Activated B cell treated with CpG ODN at 0.5 μM for 24 hours (primary cell): ENCODE results near the gene ANAPC15. TPM values are rescaled to one million over a fixed set of nuclear protein-coding genes. Genes with fewer than 3 reads are reported as not detected.
"Not testable (repeated sequence)": the region's sequence is repeated elsewhere in the genome, so short reads cannot be mapped to it uniquely, and the experiment has no call there.

ENCODE experiments used
- ATAC-seq: fragments of 200-7000 bp; cut with Tn5 transposase; one replicate; pipeline ENCODE4 v1.10.0; 2021; ENCODE audit warnings: low read depth, mild to moderate bottlenecking, moderate library complexity
- CTCF ChIA-PET: fragments of 350-600 bp; sonication (Branson Sonifier 250); formaldehyde crosslinking; loops from one replicate; lab custom pipeline; 2021; ENCODE audit warnings: antibody characterized with exemption; lab: Charles Lee
- POLR2A ChIA-PET: fragments of 350-600 bp; sonication (Branson Sonifier 250); formaldehyde crosslinking; loops from one replicate; lab custom pipeline; 2021; ENCODE audit warnings: antibody characterized with exemption; lab: Charles Lee
- DNase-seq: peaks from one replicate; pipeline ENCODE4 v3.0.0; 2022
- H3K27ac Mint-ChIP-seq: one replicate; pipeline ENCODE4 v1.8.0; 2020; ENCODE audit warnings: mixed read lengths
- H3K27me3 Mint-ChIP-seq: one replicate; pipeline ENCODE4 v1.8.0; 2021; ENCODE audit warnings: mixed read lengths
- H3K36me3 Mint-ChIP-seq: one replicate; pipeline ENCODE4 v1.8.0; 2021; ENCODE audit warnings: low read depth, mixed read lengths
- H3K4me1 Mint-ChIP-seq: one replicate; pipeline ENCODE4 v1.8.0; 2021; ENCODE audit warnings: mixed read lengths
- H3K4me3 Mint-ChIP-seq: one replicate; pipeline ENCODE4 v1.8.0; 2020; ENCODE audit warnings: mild to moderate bottlenecking, mixed read lengths
- H3K9me3 Mint-ChIP-seq: one replicate; pipeline ENCODE4 v1.8.0; 2020; ENCODE audit warnings: mixed read lengths
- CTCF ChIP-seq: fragments of 200-600 bp; IDR thresholded peaks from one replicate; pipeline ENCODE4 v1.8.0; 2022; ENCODE audit warnings: antibody characterized with exemption, mild to moderate bottlenecking
- intact Hi-C: fragments of 100-400 bp; cut with micrococcal nuclease; formaldehyde crosslinking; loops from one replicate; pipeline ENCODE4 v1.15.1; 2024
- total RNA-seq: library from RNA; stranded (reverse); gene quantifications from 2 replicates; pipeline ENCODE4 v1.2.3, GENCODE V29; 2022

ANAPC15 gene
- total RNA-seq, 1 donor from 2014 or later = 44.4 TPM

GRCh38 chr11:72150882-72151281 lies 38.4 kb upstream of the ANAPC15 start:
- Mint-ChIP-seq H3K36me3 (no peaks in the 10 kb centered on the region), H3K27ac (no peak overlapping the region), H3K4me3 (no peak overlapping the region), H3K4me1 (no peaks in the 10 kb centered on the region), H3K9me3 (no peaks in the 10 kb centered on the region), H3K27me3 (peaks cover 7% of the 10 kb centered on the region)
- no peak for ATAC-seq
- DNase-seq = no peak
- ChIA-PET POLR2A (no interaction called here), CTCF (no interaction called here)
- intact Hi-C loops = no loop called here
- no peak for TF ChIP-seq CTCF

DNA sequence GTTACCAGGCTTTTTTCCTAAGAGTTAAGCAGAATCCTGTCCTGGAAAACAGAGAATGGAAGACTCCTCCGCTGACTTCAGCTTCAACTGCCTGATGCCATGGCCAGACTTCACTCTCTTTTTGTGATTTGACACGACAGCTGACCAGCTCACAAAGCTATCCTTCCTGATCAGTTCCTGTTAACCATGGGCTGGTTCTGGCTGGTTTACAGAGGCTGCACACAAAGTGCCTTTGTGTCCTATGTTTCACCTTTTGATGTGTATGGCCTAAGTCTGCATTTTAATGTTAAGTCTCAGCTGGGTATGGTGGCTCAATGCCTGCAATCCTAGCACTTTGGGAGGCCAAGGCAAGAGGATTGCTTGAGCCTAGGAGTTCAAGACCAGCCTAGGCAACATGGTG lies 34.1 kb upstream of the ANAPC15 start:
- Mint-ChIP-seq H3K4me1 (peaks cover 1% of the 10 kb centered on the region), H3K36me3 (no peaks in the 10 kb centered on the region), H3K27ac (no peak overlapping the region), H3K27me3 (peaks cover 8% of the 10 kb centered on the region), H3K4me3 (no peak overlapping the region), H3K9me3 (no peaks in the 10 kb centered on the region)
- intact Hi-C loops = no loop called here
- DNase-seq (no peak), ATAC-seq (no peak)
- POLR2A ChIA-PET = no interaction called here
- TF ChIP-seq CTCF = no peak
- CTCF ChIA-PET = interaction anchor here (4.8 to 5.2 kb wide), 2 partner anchors 121 to 170 kb away, joined by 44 to 108 read pairs; no protein-coding TSS in a partner anchor

- no peak overlapping the region for H3K4me3 Mint-ChIP-seq
- intact Hi-C loops = loop anchor here (1.0 to 5.0 kb wide), 5 partner anchors 54 to 287 kb away; partner anchors contain the start of gene CLPB
Observed at GRCh38 chr11:72144807-72145565, 32.5 kb upstream of the ANAPC15 start.

GRCh38 chr11:72142543-72142942 lies 30.0 kb upstream of the ANAPC15 start:
- DNase-seq = not testable (repeated sequence)

More at GRCh38 chr11:72144807-72145565, 32.5 kb upstream of the ANAPC15 start:
- Mint-ChIP-seq H3K36me3 (no peaks in the 10 kb centered on the region), H3K27me3 (peaks cover 17% of the 10 kb centered on the region), H3K9me3 (no peaks in the 10 kb centered on the region), H3K27ac (no peak overlapping the region), H3K4me1 (peaks cover 1% of the 10 kb centered on the region)
- TF ChIP-seq CTCF = no peak
- ChIA-PET CTCF (interaction anchor here (0.9 to 5.2 kb wide), 19 partner anchors 8 to 286 kb away, joined by 3 to 108 read pairs (median 5); no protein-coding TSS in a partner anchor), POLR2A (interaction anchor here (1.0 kb wide), 1 partner anchor 120 kb away, joined by 3 read pairs; no protein-coding TSS in a partner anchor)
- ATAC-seq = no peak
- no peak for DNase-seq

DNA sequence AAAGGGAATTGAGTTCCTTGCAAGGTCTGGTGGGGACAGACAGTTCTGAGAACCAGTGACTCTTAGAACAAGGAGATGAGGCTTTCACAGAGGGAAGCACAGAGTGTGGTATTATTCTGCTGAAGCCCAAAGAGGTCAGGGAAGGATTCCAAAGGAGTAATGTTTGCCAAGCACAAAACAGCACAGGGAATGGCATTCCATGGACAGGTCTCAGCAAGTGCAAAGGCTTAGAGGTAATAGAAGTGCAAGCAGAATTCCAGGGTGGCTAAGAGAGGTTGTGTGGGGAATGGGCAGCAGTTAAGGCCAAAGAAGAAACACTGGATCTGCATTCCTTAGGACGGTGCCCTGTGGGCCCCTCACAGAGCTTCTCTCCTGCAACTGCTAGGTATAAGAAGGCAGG lies 29.6 kb upstream of the ANAPC15 start:
- ATAC-seq, H3K36me3 Mint-ChIP-seq, H3K27ac Mint-ChIP-seq, H3K4me3 Mint-ChIP-seq, POLR2A ChIA-PET, H3K4me1 Mint-ChIP-seq, DNase-seq, H3K9me3 Mint-ChIP-seq: not testable (repeated sequence)
- intact Hi-C loops = loop anchor here (2.0 to 5.0 kb wide), 3 partner anchors 39 to 290 kb away; partner anchors contain the start of gene CLPB
- H3K27me3 Mint-ChIP-seq = peaks cover 17% of the 10 kb centered on the region
- CTCF ChIA-PET = interaction anchor here (3.1 kb wide), 1 partner anchor 117 kb away, joined by 16 read pairs; no protein-coding TSS in a partner anchor

More at GRCh38 chr11:72142543-72142942, 30.0 kb upstream of the ANAPC15 start:
- H3K4me3 Mint-ChIP-seq, H3K27ac Mint-ChIP-seq, H3K9me3 Mint-ChIP-seq, ATAC-seq, H3K4me1 Mint-ChIP-seq, H3K36me3 Mint-ChIP-seq: not testable (repeated sequence)
- CTCF ChIA-PET = interaction anchor here (1.0 to 4.8 kb wide), 4 partner anchors 12 to 273 kb away, joined by 3 to 44 read pairs (median 15); no protein-coding TSS in a partner anchor
- POLR2A ChIA-PET = interaction anchor here (1.9 kb wide), 1 partner anchor 30 kb away, joined by 5 read pairs; the partner anchor contains the start of gene ANAPC15
- intact Hi-C loops = loop anchor here (2.0 to 5.0 kb wide), 3 partner anchors 38 to 290 kb away; partner anchors contain the start of gene CLPB
- peaks cover 17% of the 10 kb centered on the region for H3K27me3 Mint-ChIP-seq

DNA sequence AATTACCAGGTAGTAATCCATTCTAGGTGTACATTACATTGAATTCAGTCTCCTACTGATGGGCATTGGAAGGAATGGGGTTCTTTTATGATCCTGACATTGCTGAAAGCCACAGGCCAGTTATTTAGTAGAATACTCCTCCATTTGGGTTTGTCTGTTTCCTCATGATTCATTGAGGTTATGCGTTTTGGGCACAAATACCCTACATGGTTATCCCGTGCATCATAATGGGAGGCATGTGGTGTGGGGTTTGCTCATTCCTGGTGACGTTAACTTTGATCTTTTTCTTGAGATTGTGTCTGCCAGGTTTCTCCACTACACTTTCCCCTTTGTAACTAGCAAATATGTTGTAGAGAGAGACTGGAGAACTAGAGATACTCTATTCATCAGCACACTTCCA lies 28.6 kb upstream of the ANAPC15 start:
- H3K27ac Mint-ChIP-seq = no peak overlapping the region
- intact Hi-C loops = loop anchor here (5.0 kb wide), 2 partner anchors 279 to 291 kb away; partner anchors contain the start of gene CLPB
- ATAC-seq = no peak
- H3K4me3 Mint-ChIP-seq = no peak overlapping the region
- ChIA-PET CTCF (interaction anchor here (1.2 to 3.1 kb wide), 2 partner anchors 116 to 119 kb away, joined by 3 to 16 read pairs; no protein-coding TSS in a partner anchor), POLR2A (no interaction called here)
- TF ChIP-seq CTCF = no peak
- peaks cover 1% of the 10 kb centered on the region for H3K4me1 Mint-ChIP-seq
- no peaks in the 10 kb centered on the region for H3K36me3 Mint-ChIP-seq
- H3K27me3 Mint-ChIP-seq = peaks cover 17% of the 10 kb centered on the region
- no peak for DNase-seq
- H3K9me3 Mint-ChIP-seq = no peaks in the 10 kb centered on the region
